Measurements from ENCODE around the gene CDK4. TPM values are rescaled to one million over a fixed set of nuclear protein-coding genes. Genes with fewer than 3 reads are reported as not detected.

Gene CDK4
- total RNA-seq, 4 donors from 2014 or later: 95.2 to 137 (median 113) TPM

DNA sequence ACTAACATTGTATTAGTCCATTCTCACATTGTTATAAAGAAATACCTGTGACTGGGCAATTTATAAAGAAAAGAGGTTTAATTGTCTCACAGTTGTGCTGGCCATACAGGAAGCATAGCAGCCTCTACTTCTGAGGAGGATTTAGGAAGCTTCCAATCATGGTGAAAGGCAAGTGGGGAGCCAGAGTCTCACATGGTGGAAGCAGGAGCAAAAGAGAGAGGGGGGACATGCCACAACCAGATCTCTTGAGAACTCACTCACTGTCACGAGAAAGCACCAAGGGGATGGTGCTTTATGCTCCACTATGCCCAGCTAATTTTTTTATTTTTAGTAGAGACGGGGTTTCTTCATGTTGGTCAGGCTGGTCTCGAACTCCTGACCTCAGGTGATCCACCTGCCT lies 44.9 kb downstream of the CDK4 start:
- no peak for DNase-seq
- H3K27me3 ChIP-seq: no peaks in the 10 kb centered on the region
- H3K9me3 ChIP-seq: no peaks in the 10 kb centered on the region
- H3K4me1 ChIP-seq: no peaks in the 10 kb centered on the region
- intact Hi-C loops (cut with DNase I): no loop called here
- H3K4me3 ChIP-seq (replicated peaks in 1 of 3): no peak overlapping the region
- peaks cover 0 to 11% of the 10 kb centered on the region in 2 donors for H3K36me3 ChIP-seq
- 94 to 97% methylated on average over 3 of the region's 3 CpGs for WGBS, 2 donors
- no peak for TF ChIP-seq POLR2A (IDR thresholded peaks at IDR 0.05)
- TF ChIP-seq, protein P1, sequence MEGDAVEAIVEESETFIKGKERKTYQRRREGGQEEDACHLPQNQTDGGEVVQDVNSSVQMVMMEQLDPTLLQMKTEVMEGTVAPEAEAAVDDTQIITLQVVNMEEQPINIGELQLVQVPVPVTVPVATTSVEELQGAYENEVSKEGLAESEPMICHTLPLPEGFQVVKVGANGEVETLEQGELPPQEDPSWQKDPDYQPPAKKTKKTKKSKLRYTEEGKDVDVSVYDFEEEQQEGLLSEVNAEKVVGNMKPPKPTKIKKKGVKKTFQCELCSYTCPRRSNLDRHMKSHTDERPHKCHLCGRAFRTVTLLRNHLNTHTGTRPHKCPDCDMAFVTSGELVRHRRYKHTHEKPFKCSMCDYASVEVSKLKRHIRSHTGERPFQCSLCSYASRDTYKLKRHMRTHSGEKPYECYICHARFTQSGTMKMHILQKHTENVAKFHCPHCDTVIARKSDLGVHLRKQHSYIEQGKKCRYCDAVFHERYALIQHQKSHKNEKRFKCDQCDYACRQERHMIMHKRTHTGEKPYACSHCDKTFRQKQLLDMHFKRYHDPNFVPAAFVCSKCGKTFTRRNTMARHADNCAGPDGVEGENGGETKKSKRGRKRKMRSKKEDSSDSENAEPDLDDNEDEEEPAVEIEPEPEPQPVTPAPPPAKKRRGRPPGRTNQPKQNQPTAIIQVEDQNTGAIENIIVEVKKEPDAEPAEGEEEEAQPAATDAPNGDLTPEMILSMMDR (IDR thresholded peaks at IDR 0.05): no peak
- no peak overlapping the region for H3K27ac ChIP-seq

DNA sequence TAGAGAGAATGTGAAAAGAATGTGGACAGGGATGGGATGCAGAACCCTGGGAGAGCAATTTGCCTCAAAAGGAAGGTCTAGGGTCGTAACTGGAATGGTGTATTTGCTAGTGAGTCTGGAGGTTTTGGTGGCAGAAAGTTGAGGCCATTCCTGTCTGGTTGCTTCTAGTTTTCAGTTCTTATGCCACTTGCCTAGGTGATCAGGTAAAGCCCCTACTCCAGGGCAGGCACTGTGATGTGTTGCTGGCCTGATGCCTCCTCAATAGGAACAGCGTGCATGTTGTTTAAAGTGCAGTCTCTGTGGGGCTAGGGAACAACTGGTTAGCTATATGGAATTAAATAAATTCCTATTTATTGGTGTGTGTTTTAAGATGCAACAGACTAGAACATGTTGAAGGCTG lies 51.8 kb downstream of the CDK4 start:
- TF ChIP-seq, protein P1 (IDR thresholded peaks at IDR 0.05): no peak
- no peak for TF ChIP-seq POLR2A (IDR thresholded peaks at IDR 0.05)
- intact Hi-C loops (cut with DNase I): no loop called here
- H3K36me3 ChIP-seq: peaks cover 13 to 29% of the 10 kb centered on the region in 2 donors

DNA sequence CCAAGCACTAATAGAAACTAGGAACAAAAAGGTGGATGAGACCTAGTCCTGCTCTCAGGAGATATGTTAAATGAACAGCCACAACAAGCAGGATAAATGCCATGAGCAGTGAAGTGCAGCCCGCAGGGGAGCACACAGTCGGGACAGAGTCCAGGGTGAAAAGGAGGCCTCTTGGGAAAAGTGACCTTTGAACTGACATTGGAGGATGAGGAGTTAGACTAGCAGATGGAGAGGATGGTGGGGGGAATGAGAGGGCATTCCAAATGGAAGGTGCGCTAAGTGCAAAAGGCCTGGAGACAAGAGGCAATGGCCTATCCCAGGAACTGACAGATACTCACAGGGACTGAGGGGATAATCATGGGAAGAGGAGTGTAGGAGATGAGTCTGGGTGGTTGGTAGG lies 53.7 kb downstream of the CDK4 start:
- Histone ChIP-seq H3K4me3 (replicated peaks in 1 of 3) (no peak overlapping the region), H3K9me3 (no peaks in the 10 kb centered on the region), H3K27me3 (no peaks in the 10 kb centered on the region), H3K36me3 (peaks cover 13 to 29% of the 10 kb centered on the region in 2 donors), H3K4me1 (peaks cover 7% of the 10 kb centered on the region in 2 donors), H3K27ac (no peak overlapping the region)
- TF ChIP-seq, protein P1 (IDR thresholded peaks at IDR 0.05): no peak
- no peak for TF ChIP-seq POLR2A (IDR thresholded peaks at IDR 0.05)
- 91 to 92% methylated on average over 3 of the region's 3 CpGs for WGBS, 2 donors
- intact Hi-C loops (cut with DNase I): loop anchor here (10.0 kb wide), 1 partner anchor 114 kb away; no protein-coding TSS in a partner anchor
- no peak for DNase-seq

More for the DNA sequence above, 51.8 kb downstream of the CDK4 start:
- 95 to 99% methylated on average over 2 of the region's 2 CpGs for WGBS, 2 donors
- no peaks in the 10 kb centered on the region for H3K4me1 ChIP-seq
- no peaks in the 10 kb centered on the region for H3K27me3 ChIP-seq
- no peak overlapping the region for H3K4me3 ChIP-seq (replicated peaks in 1 of 3)
- no peaks in the 10 kb centered on the region for H3K9me3 ChIP-seq
- no peak overlapping the region for H3K27ac ChIP-seq
- no peak for DNase-seq

Small RNA genes lying within 50 kb of the gene (microRNA-seq; reads per million reads assigned to microRNA genes)
- not detected for gene MIR6759

Other genes starting within 250 kb of the CDK4 start
- 10 to 100 TPM; 44.5 to 71.3 (median 53.8) TPM for gene DDIT3, start 231.8 kb downstream of the CDK4 start, total RNA-seq
- gene MBD6, start 229.5 kb downstream of the CDK4 start, total RNA-seq: 10 to 100 TPM; 18.9 to 59.7 (median 51.9) TPM
- 100 to 1,000 TPM; 164 to 199 (median 193) TPM for gene DCTN2, start 205.1 kb downstream of the CDK4 start, total RNA-seq
- gene KIF5A, start 202.3 kb downstream of the CDK4 start, total RNA-seq: under 1 TPM; 0.34 to 0.67 (median 0.51) TPM
- 10 to 100 TPM; 29.6 to 82.6 (median 59.2) TPM for gene PIP4K2C, start 161.1 kb downstream of the CDK4 start, total RNA-seq
- gene DTX3, start 147.5 kb downstream of the CDK4 start, total RNA-seq: 10 to 100 TPM; 29.2 to 42.0 (median 33.9) TPM
- gene ARHGEF25, start 140.9 kb downstream of the CDK4 start, total RNA-seq: 10 to 100 TPM in 1 of 4 donors, 1 to 10 TPM in 3; 3.3 to 25.8 (median 3.9) TPM
- gene B4GALNT1, start 119.1 kb downstream of the CDK4 start, total RNA-seq: 1 to 10 TPM in 3 of 4 donors, under 1 TPM in 1; 0.88 to 7.9 (median 2.2) TPM
- gene OS9, start 58.2 kb downstream of the CDK4 start, total RNA-seq: 100 to 1,000 TPM; 262 to 393 (median 286) TPM
- 1 to 10 TPM in 1 of 4 donors, under 1 TPM in 3; 0.45 to 1.3 (median 0.80) TPM for gene AGAP2, start 13.6 kb downstream of the CDK4 start, total RNA-seq
- 100 to 1,000 TPM; 110 to 166 (median 137) TPM for gene TSPAN31, start 7.3 kb downstream of the CDK4 start, total RNA-seq
- gene MARCHF9, start 2.8 kb upstream of the CDK4 start, total RNA-seq: 10 to 100 TPM; 17.5 to 25.1 (median 21.4) TPM
- 10 to 100 TPM in 2 of 4 donors, 1 to 10 TPM in 2; 2.7 to 13.0 (median 10.0) TPM for gene CYP27B1, start 14.8 kb upstream of the CDK4 start, total RNA-seq
- gene METTL1, start 19.8 kb upstream of the CDK4 start, total RNA-seq: 10 to 100 TPM in 3 of 4 donors, 1 to 10 TPM in 1; 7.9 to 24.5 (median 13.1) TPM
- 10 to 100 TPM; 12.1 to 20.4 (median 16.5) TPM for gene EEF1AKMT3, start 20.3 kb upstream of the CDK4 start, total RNA-seq
- gene TSFM, start 30.5 kb upstream of the CDK4 start, total RNA-seq: 10 to 100 TPM; 19.4 to 32.0 (median 25.5) TPM
- gene AVIL, start 66.4 kb upstream of the CDK4 start, total RNA-seq: 10 to 100 TPM in 1 of 4 donors, 1 to 10 TPM in 3; 5.1 to 15.7 (median 7.8) TPM
- gene CTDSP2, start 94.4 kb upstream of the CDK4 start, total RNA-seq: 100 to 1,000 TPM in 3 of 4 donors, 10 to 100 TPM in 1; 91.5 to 190 (median 138) TPM
- 10 to 100 TPM in 3 of 4 donors, 1 to 10 TPM in 1; 1.9 to 13.4 (median 11.1) TPM for gene ATP23, start 189.3 kb upstream of the CDK4 start, total RNA-seq

All from thyroid gland (tissue), 4 donors.